Cardiac ventricle fibroblast (primary cell): ENCODE data around the gene MSRB3. TPM values are rescaled to one million over a fixed set of nuclear protein-coding genes. Genes with fewer than 3 reads are reported as not detected.

Source experiments
- total RNA-seq: library from RNA; depleted of rRNA; stranded (reverse); fragments of >200 nt; gene quantifications from 2 replicates; pipeline ENCODE4 v1.2.3, GENCODE V29; 2015

Gene MSRB3
- 25.6 and 31.1 TPM in 2 replicates for total RNA-seq

GRCh38 chr12:65278576-65279368, at the start of gene MSRB3:
MSRB3 (plus strand) TSS chr12:65278683; CDS start chr12:65308580, 29,897 bp downstream.

Other genes starting within 250 kb of the MSRB3 start
- gene WIF1, start 157.4 kb upstream of the MSRB3 start, total RNA-seq: not detected in 2 replicates
- 17.4 and 27.5 TPM in 2 replicates for gene LEMD3, start 109.1 kb upstream of the MSRB3 start, total RNA-seq